Upper lobe of left lung (tissue), 4 donors: Measurements from ENCODE around the gene HBS1L.

ENCODE experiments used
- CTCF ChIP-seq, 6 experiments: fragments of 450-650 bp in 4 of 6; fragments of 200-600 bp in 2 of 6; sonication (generic) in 2 of 6; IDR thresholded peaks; one replicate each; pipeline ENCODE4 v1.5.1; 2016 to 2019; ENCODE audit warnings: antibody characterized with exemption in 6 of 6
- EP300 ChIP-seq, 4 donors: sonication (generic); formaldehyde crosslinking; IDR thresholded peaks; one replicate each; pipeline ENCODE4 v1.5.1; 2017; ENCODE audit warnings: antibody characterized with exemption in 4 of 4, control low read depth in 2 of 4
- POLR2A ChIP-seq, 4 donors: fragments of 450-650 bp; IDR thresholded peaks; one replicate each; pipeline ENCODE4 v1.5.1; 2016 to 2017; ENCODE audit warnings: antibody characterized with exemption in 4 of 4, mild to moderate bottlenecking in 2 of 4
- POLR2AphosphoS5 ChIP-seq, 2 donors: sonication (generic); formaldehyde crosslinking; IDR thresholded peaks; one replicate each; pipeline ENCODE4 v1.5.1; 2017; ENCODE audit warnings: antibody characterized with exemption in 2 of 2

- TF ChIP-seq POLR2AphosphoS5 (IDR thresholded peaks at IDR 0.05) (no peak), EP300 (IDR thresholded peaks at IDR 0.05) (no peak), CTCF (IDR thresholded peaks at IDR 0.05) (no peak), POLR2A (IDR thresholded peaks at IDR 0.05) (no peak)
Measured at GRCh38 chr6:135036731-135037420, 17.7 kb downstream of the HBS1L start.
